ENCODE measurements around the gene ASIC1.

ASIC1 gene

GRCh38 chr12:50089730-50090129 is 32.3 kb downstream of the ASIC1 start:
- H3K36me3 ChIP-seq (ENCODE audit: insufficient read depth, low read length) = peaks cover 73% of the 10 kb centered on the region

DNA sequence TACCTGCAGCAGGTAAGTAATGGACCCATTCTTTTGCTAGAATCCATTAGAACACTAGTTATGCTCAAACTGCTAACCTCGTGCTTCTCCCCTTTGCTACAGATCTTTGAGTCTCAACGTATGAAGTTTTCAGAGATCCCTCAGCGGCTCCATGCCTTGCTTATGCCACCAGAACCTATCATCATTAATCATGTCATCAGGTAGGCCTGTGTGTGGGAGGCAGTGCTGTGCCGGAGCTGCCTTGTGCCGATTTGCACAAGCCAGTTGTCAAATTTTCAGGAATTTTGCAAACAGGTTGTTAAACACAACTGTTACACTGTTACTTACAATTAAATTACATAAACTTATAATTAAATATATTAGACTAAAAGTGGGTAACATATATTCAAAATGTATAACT is 33.0 kb downstream of the ASIC1 start:
- no peaks in the 10 kb centered on the region for H3K27me3 ChIP-seq (ENCODE audit: control insufficient read depth in 1 of 2, insufficient read depth in 2 of 2, low read length in 2 of 2)
- H3K9ac ChIP-seq (ENCODE audit: low read length) = no peak overlapping the region
- no peak overlapping the region for H3K27ac ChIP-seq (ENCODE audit: low read depth, low read length)
- H3K36me3 ChIP-seq (ENCODE audit: insufficient read depth, low read length) = peaks cover 80% of the 10 kb centered on the region
- H3K4me1 ChIP-seq (ENCODE audit: insufficient read depth, low read length) = no peaks in the 10 kb centered on the region
- H3K9me3 ChIP-seq (ENCODE audit: low read length) = no peaks in the 10 kb centered on the region
- no peak overlapping the region for H3K4me3 ChIP-seq (ENCODE audit: low read depth in 1 of 2, low read length in 2 of 2)

More at GRCh38 chr12:50089730-50090129, 32.3 kb downstream of the ASIC1 start:
- Histone ChIP-seq H3K9me3 (ENCODE audit: low read length) (no peaks in the 10 kb centered on the region), H3K4me3 (ENCODE audit: low read depth in 1 of 2, low read length in 2 of 2) (no peak overlapping the region), H3K9ac (ENCODE audit: low read length) (no peak overlapping the region), H3K27me3 (ENCODE audit: control insufficient read depth in 1 of 2, insufficient read depth in 2 of 2, low read length in 2 of 2) (no peaks in the 10 kb centered on the region), H3K4me1 (ENCODE audit: insufficient read depth, low read length) (no peaks in the 10 kb centered on the region), H3K27ac (ENCODE audit: low read depth, low read length) (no peak overlapping the region)

DNA sequence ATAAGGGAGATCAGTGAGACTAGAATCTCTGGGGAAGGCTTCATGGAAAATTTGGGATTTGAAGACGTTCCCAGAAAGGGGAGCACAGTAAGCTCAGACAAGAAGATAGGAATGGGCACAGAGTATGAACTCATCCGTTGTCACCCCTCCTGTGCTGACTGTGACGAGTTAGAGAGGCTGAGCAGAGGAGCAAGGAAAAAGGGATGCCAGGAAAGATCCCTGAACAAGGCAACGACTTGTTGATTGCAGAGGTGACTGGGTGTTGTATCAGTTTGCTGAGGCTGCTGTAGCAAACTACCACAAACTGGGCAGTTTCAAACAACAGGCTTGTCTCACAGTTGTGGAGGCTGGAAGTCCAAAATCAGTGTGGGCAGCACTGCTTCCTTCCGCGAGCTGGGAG is 40.6 kb downstream of the ASIC1 start:
- Histone ChIP-seq H3K27ac (ENCODE audit: low read depth, low read length) (no peak overlapping the region), H3K9ac (ENCODE audit: low read length) (no peak overlapping the region), H3K36me3 (ENCODE audit: insufficient read depth, low read length) (peaks cover 63% of the 10 kb centered on the region), H3K27me3 (ENCODE audit: control insufficient read depth in 1 of 2, insufficient read depth in 2 of 2, low read length in 2 of 2) (no peaks in the 10 kb centered on the region), H3K9me3 (ENCODE audit: low read length) (no peaks in the 10 kb centered on the region), H3K4me3 (ENCODE audit: low read depth in 1 of 2, low read length in 2 of 2) (no peak overlapping the region), H3K4me1 (ENCODE audit: insufficient read depth, low read length) (no peaks in the 10 kb centered on the region)

DNA sequence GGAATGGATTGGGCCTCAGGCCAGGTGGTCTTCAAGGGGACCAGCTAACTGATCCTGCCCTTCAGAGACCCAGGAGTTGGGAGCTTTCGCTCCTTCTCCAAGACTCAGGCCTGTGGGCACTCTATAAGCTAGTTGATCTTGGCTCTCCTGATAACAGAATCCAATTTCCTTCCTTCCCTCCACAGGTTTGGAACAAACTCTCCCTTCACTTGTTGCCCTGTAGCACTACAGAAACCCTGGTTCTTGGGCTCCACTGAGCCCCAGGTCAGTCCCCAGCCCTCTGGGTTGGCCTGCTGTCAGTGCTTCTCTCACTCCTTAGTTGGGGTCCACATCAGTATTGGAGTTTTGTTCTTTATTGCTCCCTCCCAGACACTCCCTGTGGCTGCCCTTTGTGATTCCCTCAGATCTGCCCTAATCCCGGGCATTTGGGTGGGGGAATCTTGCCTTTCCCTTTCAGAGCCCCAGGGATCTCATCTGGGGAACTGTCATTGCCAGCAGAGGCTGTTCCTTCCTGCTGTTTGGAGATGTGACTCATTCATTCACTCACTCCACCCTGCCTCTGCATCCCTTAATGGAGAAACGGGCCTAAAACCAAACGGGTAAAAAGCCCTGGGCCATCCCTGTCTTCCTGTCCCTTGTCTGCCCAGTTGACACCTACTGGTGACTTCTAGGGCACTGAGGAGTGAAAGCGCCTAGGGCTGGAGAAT is 42.1 kb downstream of the ASIC1 start:
- Histone ChIP-seq H3K27me3 (ENCODE audit: control insufficient read depth in 1 of 2, insufficient read depth in 2 of 2, low read length in 2 of 2) (no peaks in the 10 kb centered on the region), H3K36me3 (ENCODE audit: insufficient read depth, low read length) (peaks cover 51% of the 10 kb centered on the region), H3K9me3 (ENCODE audit: low read length) (no peaks in the 10 kb centered on the region), H3K9ac (ENCODE audit: low read length) (no peak overlapping the region), H3K27ac (ENCODE audit: low read depth, low read length) (no peak overlapping the region), H3K4me1 (ENCODE audit: insufficient read depth, low read length) (peaks cover 11% of the 10 kb centered on the region), H3K4me3 (ENCODE audit: low read depth in 1 of 2, low read length in 2 of 2) (no peak overlapping the region)

GRCh38 chr12:50100561-50100960 is 43.2 kb downstream of the ASIC1 start:
- no peaks in the 10 kb centered on the region for H3K27me3 ChIP-seq (ENCODE audit: control insufficient read depth in 1 of 2, insufficient read depth in 2 of 2, low read length in 2 of 2)
- no peak overlapping the region for H3K9ac ChIP-seq (ENCODE audit: low read length)
- H3K4me3 ChIP-seq (ENCODE audit: low read depth in 1 of 2, low read length in 2 of 2) = no peak overlapping the region
- H3K9me3 ChIP-seq (ENCODE audit: low read length) = no peaks in the 10 kb centered on the region
- peaks cover 11% of the 10 kb centered on the region for H3K4me1 ChIP-seq (ENCODE audit: insufficient read depth, low read length)
- H3K36me3 ChIP-seq (ENCODE audit: insufficient read depth, low read length) = peaks cover 40% of the 10 kb centered on the region
- H3K27ac ChIP-seq (ENCODE audit: low read depth, low read length) = no peak overlapping the region

GRCh38 chr12:50101663-50102062 is 44.3 kb downstream of the ASIC1 start:
- Histone ChIP-seq H3K27me3 (ENCODE audit: control insufficient read depth in 1 of 2, insufficient read depth in 2 of 2, low read length in 2 of 2) (no peaks in the 10 kb centered on the region), H3K9me3 (ENCODE audit: low read length) (no peaks in the 10 kb centered on the region), H3K36me3 (ENCODE audit: insufficient read depth, low read length) (peaks cover 29% of the 10 kb centered on the region), H3K4me1 (ENCODE audit: insufficient read depth, low read length) (peaks cover 11% of the 10 kb centered on the region), H3K27ac (ENCODE audit: low read depth, low read length) (no peak overlapping the region), H3K9ac (ENCODE audit: low read length) (no peak overlapping the region), H3K4me3 (ENCODE audit: low read depth in 1 of 2, low read length in 2 of 2) (no peak overlapping the region)

GRCh38 chr12:50102131-50102531 is 44.7 kb downstream of the ASIC1 start:
- no peak overlapping the region for H3K27ac ChIP-seq (ENCODE audit: low read depth, low read length)
- no peak overlapping the region for H3K4me3 ChIP-seq (ENCODE audit: low read depth in 1 of 2, low read length in 2 of 2)
- peaks cover 24% of the 10 kb centered on the region for H3K36me3 ChIP-seq (ENCODE audit: insufficient read depth, low read length)
- no peaks in the 10 kb centered on the region for H3K9me3 ChIP-seq (ENCODE audit: low read length)
- no peak overlapping the region for H3K9ac ChIP-seq (ENCODE audit: low read length)
- no peaks in the 10 kb centered on the region for H3K27me3 ChIP-seq (ENCODE audit: control insufficient read depth in 1 of 2, insufficient read depth in 2 of 2, low read length in 2 of 2)
- H3K4me1 ChIP-seq (ENCODE audit: insufficient read depth, low read length) = peaks cover 11% of the 10 kb centered on the region

- Histone ChIP-seq H3K9me3 (ENCODE audit: low read length) (no peaks in the 10 kb centered on the region), H3K36me3 (ENCODE audit: insufficient read depth, low read length) (peaks cover 22% of the 10 kb centered on the region), H3K27me3 (ENCODE audit: control insufficient read depth in 1 of 2, insufficient read depth in 2 of 2, low read length in 2 of 2) (no peaks in the 10 kb centered on the region), H3K27ac (ENCODE audit: low read depth, low read length) (no peak overlapping the region), H3K4me3 (ENCODE audit: low read depth in 1 of 2, low read length in 2 of 2) (no peak overlapping the region), H3K4me1 (ENCODE audit: insufficient read depth, low read length) (peaks cover 11% of the 10 kb centered on the region), H3K9ac (ENCODE audit: low read length) (no peak overlapping the region)
Measured at GRCh38 chr12:50102646-50103309, 45.4 kb downstream of the ASIC1 start.

DNA sequence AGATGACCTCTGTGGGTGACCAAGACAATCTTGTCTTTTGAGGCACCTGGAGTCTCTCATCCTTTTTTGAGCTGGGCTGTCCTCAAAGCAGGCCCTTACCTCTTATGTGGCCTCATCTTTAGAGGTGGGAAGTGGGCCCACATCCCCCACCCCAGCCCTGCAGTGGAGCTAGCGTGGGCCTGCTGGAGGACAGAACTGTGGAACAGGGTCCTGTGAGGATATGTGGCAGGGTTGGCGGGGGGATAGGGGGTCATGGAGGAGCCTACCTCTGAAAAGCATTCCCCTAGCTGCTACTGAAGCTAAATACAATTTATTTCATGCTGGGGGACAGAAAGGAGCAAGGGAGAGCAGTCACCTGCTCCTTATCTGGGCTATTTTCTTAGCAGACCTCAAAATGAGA is 46.0 kb downstream of the ASIC1 start:
- Histone ChIP-seq H3K4me1 (ENCODE audit: insufficient read depth, low read length) (peaks cover 11% of the 10 kb centered on the region), H3K36me3 (ENCODE audit: insufficient read depth, low read length) (peaks cover 16% of the 10 kb centered on the region), H3K9me3 (ENCODE audit: low read length) (no peaks in the 10 kb centered on the region), H3K4me3 (ENCODE audit: low read depth in 1 of 2, low read length in 2 of 2) (peak overlapping the region in 1 of 2 donors; percentile 41), H3K9ac (ENCODE audit: low read length) (peak overlapping the region; percentile 20), H3K27ac (ENCODE audit: low read depth, low read length) (no peak overlapping the region), H3K27me3 (ENCODE audit: control insufficient read depth in 1 of 2, insufficient read depth in 2 of 2, low read length in 2 of 2) (no peaks in the 10 kb centered on the region)

- H3K36me3 ChIP-seq (ENCODE audit: insufficient read depth, low read length) = peaks cover 11% of the 10 kb centered on the region
- no peaks in the 10 kb centered on the region for H3K9me3 ChIP-seq (ENCODE audit: low read length)
- no peaks in the 10 kb centered on the region for H3K27me3 ChIP-seq (ENCODE audit: control insufficient read depth in 1 of 2, insufficient read depth in 2 of 2, low read length in 2 of 2)
- H3K9ac ChIP-seq (ENCODE audit: low read length) = peak within 1 kb of the TSS; percentile 20
- H3K27ac ChIP-seq (ENCODE audit: low read depth, low read length) = peak within 1 kb of the TSS; percentile 21
- peaks cover 11% of the 10 kb centered on the region for H3K4me1 ChIP-seq (ENCODE audit: insufficient read depth, low read length)
- peak within 1 kb of the TSS in 1 of 2 donors; percentile 41 for H3K4me3 ChIP-seq (ENCODE audit: low read depth in 1 of 2, low read length in 2 of 2)
Measured at GRCh38 chr12:50103767-50104321, 46.4 kb downstream of the ASIC1 start, which contains the start of gene GPD1. GPD1 (plus strand) TSS chr12:50104008; CDS start chr12:50104051, 43 bp downstream.

- Histone ChIP-seq H3K27ac (ENCODE audit: low read depth, low read length) (no peak overlapping the region), H3K4me3 (ENCODE audit: low read depth in 1 of 2, low read length in 2 of 2) (no peak overlapping the region), H3K9ac (ENCODE audit: low read length) (no peak overlapping the region)
Measured at GRCh38 chr12:50104417-50105366, 47.3 kb downstream of the ASIC1 start.

More at GRCh38 chr12:50104417-50105366, 47.3 kb downstream of the ASIC1 start:
- Histone ChIP-seq H3K36me3 (ENCODE audit: insufficient read depth, low read length) (peaks cover 3% of the 10 kb centered on the region), H3K27me3 (ENCODE audit: control insufficient read depth in 1 of 2, insufficient read depth in 2 of 2, low read length in 2 of 2) (no peaks in the 10 kb centered on the region), H3K4me1 (ENCODE audit: insufficient read depth, low read length) (peaks cover 11% of the 10 kb centered on the region), H3K9me3 (ENCODE audit: low read length) (no peaks in the 10 kb centered on the region)
